Effector memory CD8-positive, alpha-beta T cell (primary cell): ENCODE data around the gene MX1.

Experiments
- ATAC-seq: fragments of 150-1000 bp; cut with Tn5 transposase; replicated peaks from 2 replicates; pipeline ENCODE4 v1.10.0; 2021; ENCODE audit warnings: mild to moderate bottlenecking, moderate library complexity
- DNase-seq, 3 experiments: peaks; one replicate each; pipeline ENCODE4 v3.0.0; 2021
- H3K27ac Mint-ChIP-seq, 2 donors: one replicate each; pipeline ENCODE4 v1.8.0; 2022; ENCODE audit warnings: mild to moderate bottlenecking in 2 of 2, mixed read lengths in 2 of 2, moderate library complexity in 2 of 2
- H3K27me3 Mint-ChIP-seq, 2 donors: one replicate each; pipeline ENCODE4 v1.8.0; 2022; ENCODE audit warnings: mixed read lengths in 2 of 2
- H3K36me3 Mint-ChIP-seq: one replicate; pipeline ENCODE4 v1.8.0; 2022; ENCODE audit warnings: mild to moderate bottlenecking, moderate library complexity, mixed read lengths; ENCODE audit not compliant: insufficient read depth
- H3K4me1 Mint-ChIP-seq, 2 donors: one replicate each; pipeline ENCODE4 v1.8.0; 2022; ENCODE audit warnings: low read depth in 2 of 2, mixed read lengths in 2 of 2
- H3K4me3 Mint-ChIP-seq, 2 donors: one replicate each; pipeline ENCODE4 v1.8.0; 2022; ENCODE audit warnings: mild to moderate bottlenecking in 2 of 2, mixed read lengths in 2 of 2, moderate library complexity in 2 of 2
- H3K9me3 Mint-ChIP-seq, 2 donors: one replicate each; pipeline ENCODE4 v1.8.0; 2022; ENCODE audit warnings: mixed read lengths in 2 of 2

MX1 gene

GRCh38 chr21:41483973-41484372 is 57.9 kb downstream of the MX1 start:
- Mint-ChIP-seq H3K9me3 (no peaks in the 10 kb centered on the region), H3K36me3 (no peaks in the 10 kb centered on the region), H3K4me3 (no peak overlapping the region), H3K27me3 (peaks cover 25 to 66% of the 10 kb centered on the region in 2 donors), H3K4me1 (peaks cover 0 to 3% of the 10 kb centered on the region in 2 donors), H3K27ac (no peak overlapping the region)
- DNase-seq (no peak), ATAC-seq (no peak)

- Mint-ChIP-seq H3K27ac (no peak overlapping the region), H3K27me3 (peaks cover 18 to 73% of the 10 kb centered on the region in 2 donors), H3K36me3 (no peaks in the 10 kb centered on the region), H3K4me3 (no peak overlapping the region), H3K4me1 (peaks cover 0 to 2% of the 10 kb centered on the region in 2 donors), H3K9me3 (no peaks in the 10 kb centered on the region)
- ATAC-seq (no peak), DNase-seq (no peak)
Observed at GRCh38 chr21:41487082-41487481, 61.0 kb downstream of the MX1 start.

GRCh38 chr21:41488080-41488479 is 62.0 kb downstream of the MX1 start:
- H3K36me3 Mint-ChIP-seq, result no peaks in the 10 kb centered on the region
- no peaks in the 10 kb centered on the region for H3K4me1 Mint-ChIP-seq
- no peaks in the 10 kb centered on the region for H3K9me3 Mint-ChIP-seq
- no peak for DNase-seq
- H3K27ac Mint-ChIP-seq, result no peak overlapping the region
- H3K27me3 Mint-ChIP-seq, result peaks cover 23 to 73% of the 10 kb centered on the region in 2 donors
- H3K4me3 Mint-ChIP-seq, result no peak overlapping the region
- ATAC-seq, result no peak

DNA sequence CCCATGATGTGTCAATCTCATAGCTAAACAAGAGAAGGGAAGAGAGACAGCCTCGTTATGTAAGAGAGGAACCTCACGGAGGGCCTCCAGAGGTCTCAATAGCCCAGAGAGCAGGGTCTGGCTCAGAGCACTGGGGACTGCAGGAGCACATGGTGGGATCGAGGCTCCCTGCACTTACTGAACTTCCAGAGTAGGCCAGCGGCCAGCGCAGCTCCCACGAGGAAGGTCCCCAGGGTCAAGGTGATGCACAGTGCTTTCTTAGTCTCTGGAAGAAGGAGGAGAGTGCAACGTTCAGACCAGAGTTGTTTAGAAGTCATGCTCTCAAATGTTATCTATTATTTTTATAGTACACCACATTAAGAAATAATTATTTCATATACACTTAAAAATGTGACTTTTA is 63.3 kb downstream of the MX1 start:
- DNase-seq, result no peak
- Mint-ChIP-seq H3K4me1 (no peaks in the 10 kb centered on the region), H3K36me3 (no peaks in the 10 kb centered on the region), H3K9me3 (no peaks in the 10 kb centered on the region), H3K4me3 (no peak overlapping the region), H3K27ac (no peak overlapping the region), H3K27me3 (peaks cover 34 to 82% of the 10 kb centered on the region in 2 donors)
- no peak for ATAC-seq

DNA sequence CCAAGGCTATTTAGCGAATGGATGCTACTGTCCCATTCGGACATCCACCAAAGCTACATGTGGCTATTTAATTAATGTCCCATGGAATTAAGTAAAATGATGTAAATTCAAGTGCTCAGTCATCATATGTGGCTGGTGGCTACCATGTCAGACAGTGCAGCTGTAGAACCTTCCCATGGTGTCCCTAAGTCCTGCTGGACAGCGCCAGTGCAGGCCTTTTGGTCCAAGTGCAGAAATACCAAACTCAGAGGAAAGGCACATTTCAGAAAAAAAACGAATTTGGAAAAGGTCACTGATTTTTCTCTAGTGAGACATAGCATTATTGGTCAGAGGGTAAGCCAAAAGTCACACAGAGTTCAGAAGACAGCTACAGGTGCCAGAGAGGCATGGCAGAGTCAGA is 64.3 kb downstream of the MX1 start:
- no peak overlapping the region for H3K27ac Mint-ChIP-seq
- ATAC-seq (no peak), DNase-seq (no peak)
- no peaks in the 10 kb centered on the region for H3K4me1 Mint-ChIP-seq
- no peaks in the 10 kb centered on the region for H3K36me3 Mint-ChIP-seq
- peaks cover 28 to 76% of the 10 kb centered on the region in 2 donors for H3K27me3 Mint-ChIP-seq
- no peak overlapping the region for H3K4me3 Mint-ChIP-seq
- no peaks in the 10 kb centered on the region for H3K9me3 Mint-ChIP-seq

- Mint-ChIP-seq H3K4me1 (no peaks in the 10 kb centered on the region), H3K9me3 (no peaks in the 10 kb centered on the region), H3K4me3 (no peak overlapping the region), H3K36me3 (no peaks in the 10 kb centered on the region), H3K27ac (no peak overlapping the region), H3K27me3 (peaks cover 26 to 71% of the 10 kb centered on the region in 2 donors)
- ATAC-seq (no peak), DNase-seq (no peak)
Observed at GRCh38 chr21:41491412-41491811, 65.4 kb downstream of the MX1 start.

DNA sequence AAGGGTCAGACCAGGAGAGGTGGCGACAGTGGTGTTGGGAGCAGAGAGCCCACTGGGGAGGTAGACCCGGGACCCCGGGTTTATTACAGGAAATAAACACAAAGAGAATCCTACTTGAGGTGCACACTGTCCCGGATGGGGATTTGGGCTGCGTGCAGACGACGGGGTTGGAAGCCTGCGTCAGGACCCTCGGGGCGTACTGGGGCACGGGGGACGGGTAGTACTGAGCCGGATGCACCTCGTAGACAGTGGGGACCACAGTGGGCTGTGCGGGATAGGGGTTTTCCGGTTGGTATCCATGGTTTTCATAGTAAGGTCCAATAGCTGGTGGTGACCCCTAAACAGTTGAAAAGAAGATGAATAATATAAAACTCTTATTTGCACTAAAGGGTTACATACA is 68.2 kb downstream of the MX1 start:
- no peak for DNase-seq
- ATAC-seq, result no peak
- no peaks in the 10 kb centered on the region for H3K4me1 Mint-ChIP-seq
- H3K27me3 Mint-ChIP-seq, result peaks cover 25 to 62% of the 10 kb centered on the region in 2 donors
- H3K9me3 Mint-ChIP-seq, result no peaks in the 10 kb centered on the region
- H3K4me3 Mint-ChIP-seq, result no peak overlapping the region
- H3K27ac Mint-ChIP-seq, result no peak overlapping the region
- no peaks in the 10 kb centered on the region for H3K36me3 Mint-ChIP-seq

- no peaks in the 10 kb centered on the region for H3K9me3 Mint-ChIP-seq
- peaks cover 30 to 50% of the 10 kb centered on the region in 2 donors for H3K27me3 Mint-ChIP-seq
- H3K4me1 Mint-ChIP-seq, result no peaks in the 10 kb centered on the region
- H3K4me3 Mint-ChIP-seq, result no peak overlapping the region
- no peak overlapping the region for H3K27ac Mint-ChIP-seq
- H3K36me3 Mint-ChIP-seq, result no peaks in the 10 kb centered on the region
- ATAC-seq (no peak), DNase-seq (no peak)
Observed at GRCh38 chr21:41497008-41497407, 71.0 kb downstream of the MX1 start.

- Mint-ChIP-seq H3K36me3 (no peaks in the 10 kb centered on the region), H3K27ac (no peak overlapping the region), H3K4me3 (no peak overlapping the region), H3K27me3 (peaks cover 28 to 50% of the 10 kb centered on the region in 2 donors), H3K9me3 (no peaks in the 10 kb centered on the region), H3K4me1 (no peaks in the 10 kb centered on the region)
- DNase-seq (no peak), ATAC-seq (no peak)
Observed at GRCh38 chr21:41497788-41498187, 71.7 kb downstream of the MX1 start.

- no peak overlapping the region for H3K27ac Mint-ChIP-seq
- ATAC-seq (no peak), DNase-seq (no peak)
- H3K4me3 Mint-ChIP-seq, result no peak overlapping the region
- peaks cover 3% of the 10 kb centered on the region for H3K36me3 Mint-ChIP-seq
- H3K27me3 Mint-ChIP-seq, result peaks cover 24 to 52% of the 10 kb centered on the region in 2 donors
- H3K9me3 Mint-ChIP-seq, result no peaks in the 10 kb centered on the region
- H3K4me1 Mint-ChIP-seq, result peaks cover 0 to 3% of the 10 kb centered on the region in 2 donors
Observed at GRCh38 chr21:41499920-41500319, 73.9 kb downstream of the MX1 start.

GRCh38 chr21:41500363-41500762 is 74.3 kb downstream of the MX1 start:
- Mint-ChIP-seq H3K36me3 (peaks cover 3% of the 10 kb centered on the region), H3K4me1 (peaks cover 0 to 3% of the 10 kb centered on the region in 2 donors), H3K27ac (no peak overlapping the region), H3K27me3 (peaks cover 28 to 56% of the 10 kb centered on the region in 2 donors), H3K4me3 (no peak overlapping the region), H3K9me3 (no peaks in the 10 kb centered on the region)
- DNase-seq, result no peak
- ATAC-seq, result no peak

DNA sequence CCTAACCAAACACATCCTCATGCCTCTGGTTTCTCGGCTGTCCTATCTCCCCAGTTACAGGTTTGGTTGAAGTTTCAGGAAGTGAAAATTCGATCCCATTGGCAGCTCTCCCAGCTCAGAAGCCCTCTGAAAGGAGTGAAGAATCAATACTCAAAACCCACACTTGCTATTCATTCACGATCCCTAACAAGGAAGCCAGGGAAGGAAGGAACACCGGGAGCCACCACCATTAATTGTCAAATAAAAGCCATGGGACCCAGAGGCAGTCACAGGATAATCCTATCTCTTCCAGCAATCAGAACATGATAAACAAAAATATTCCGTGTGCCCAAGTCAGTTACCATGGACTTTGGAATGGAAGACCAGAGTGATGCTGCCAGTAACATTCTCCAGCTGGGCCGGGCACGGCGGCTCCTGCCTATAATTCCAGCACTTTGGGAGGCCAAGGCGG is 74.9 kb downstream of the MX1 start:
- Mint-ChIP-seq H3K27me3 (peaks cover 28 to 62% of the 10 kb centered on the region in 2 donors), H3K4me3 (no peak overlapping the region), H3K9me3 (no peaks in the 10 kb centered on the region), H3K36me3 (peaks cover 3% of the 10 kb centered on the region), H3K27ac (no peak overlapping the region), H3K4me1 (peaks cover 0 to 3% of the 10 kb centered on the region in 2 donors)
- no peak for ATAC-seq
- no peak for DNase-seq

DNA sequence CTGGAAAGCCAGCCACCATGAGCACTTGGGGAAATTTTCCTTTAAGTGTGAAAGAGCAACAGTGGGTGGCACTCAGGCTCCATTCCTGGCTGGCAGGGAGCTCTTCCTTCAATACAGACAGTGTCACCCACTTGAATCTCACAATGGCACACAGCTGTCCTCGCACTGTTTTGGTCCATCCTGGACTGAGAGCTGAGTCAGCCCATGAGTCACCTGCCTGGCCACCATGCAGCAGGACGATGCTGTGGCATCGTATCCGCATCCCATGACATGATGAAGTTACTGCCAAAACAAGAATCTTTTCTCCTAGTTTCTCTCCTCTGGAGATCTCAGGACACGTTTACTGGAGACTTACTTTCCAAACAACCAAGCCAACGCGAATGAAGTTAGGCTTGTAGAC is 75.9 kb downstream of the MX1 start:
- Mint-ChIP-seq H3K4me3 (no peak overlapping the region), H3K36me3 (peaks cover 3% of the 10 kb centered on the region), H3K27me3 (peaks cover 35 to 72% of the 10 kb centered on the region in 2 donors), H3K9me3 (no peaks in the 10 kb centered on the region), H3K27ac (no peak overlapping the region), H3K4me1 (peaks cover 0 to 3% of the 10 kb centered on the region in 2 donors)
- ATAC-seq (no peak), DNase-seq (no peak)

DNA sequence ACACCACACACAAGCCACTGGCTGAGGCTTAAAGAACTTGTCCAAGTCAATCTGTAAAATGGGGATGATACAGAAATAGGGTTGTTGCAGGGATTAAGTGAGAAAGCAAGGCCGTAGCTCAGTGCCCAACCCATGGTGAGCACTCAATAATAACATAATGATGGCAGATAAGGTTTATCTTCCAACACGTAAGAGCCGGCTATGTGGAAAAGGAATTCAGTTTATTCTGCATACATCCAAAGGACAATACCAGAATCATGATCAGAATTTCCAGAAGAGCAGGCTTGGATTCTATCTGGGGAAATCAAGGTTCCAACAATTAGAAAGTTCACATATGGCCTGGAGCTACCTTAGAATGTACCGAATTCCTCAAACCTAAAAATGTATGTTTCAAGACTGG is 77.3 kb downstream of the MX1 start:
- Mint-ChIP-seq H3K27ac (no peak overlapping the region), H3K27me3 (peaks cover 35 to 66% of the 10 kb centered on the region in 2 donors)

GRCh38 chr21:41504030-41504429 is 78.0 kb downstream of the MX1 start:
- Mint-ChIP-seq H3K27ac (no peak overlapping the region), H3K27me3 (peaks cover 34 to 65% of the 10 kb centered on the region in 2 donors), H3K36me3 (peaks cover 3% of the 10 kb centered on the region), H3K9me3 (no peaks in the 10 kb centered on the region), H3K4me1 (peaks cover 0 to 3% of the 10 kb centered on the region in 2 donors), H3K4me3 (no peak overlapping the region)
- DNase-seq (no peak), ATAC-seq (no peak)

More for the DNA sequence above, 77.3 kb downstream of the MX1 start:
- no peaks in the 10 kb centered on the region for H3K9me3 Mint-ChIP-seq
- ATAC-seq, result no peak
- no peak overlapping the region for H3K4me3 Mint-ChIP-seq
- peaks cover 0 to 3% of the 10 kb centered on the region in 2 donors for H3K4me1 Mint-ChIP-seq
- H3K36me3 Mint-ChIP-seq, result peaks cover 3% of the 10 kb centered on the region
- no peak for DNase-seq
